ENCODE results near the gene PGS1.
A peak's percentile ranks its signal among the peaks of the same experiment; 100 is the strongest.
"Not testable (repeated sequence)": the region's sequence is repeated elsewhere in the genome, so short reads cannot be mapped to it uniquely, and the experiment has no call there.

Gene PGS1

GRCh38 chr17:78378225-78379130, at the start of gene PGS1:
Gene PGS1, plus strand, starts transcription at chr17:78378649. Its CDS starts 17 bp downstream, at chr17:78378666.
- DNase-seq = peak; percentile 84

- peak; percentile 66 for DNase-seq
Observed at GRCh38 chr17:78329263-78330059, 49.0 kb upstream of the PGS1 start.

- no peak for DNase-seq
Observed at GRCh38 chr17:78330570-78331224, 47.8 kb upstream of the PGS1 start.

GRCh38 chr17:78331355-78331754, 47.1 kb upstream of the PGS1 start:
- DNase-seq = not testable (repeated sequence)

- DNase-seq = no peak
Observed at GRCh38 chr17:78332991-78333390, 45.5 kb upstream of the PGS1 start.

GRCh38 chr17:78335209-78335608, 43.2 kb upstream of the PGS1 start:
- no peak for DNase-seq

- DNase-seq = no peak
Observed at GRCh38 chr17:78337244-78338109, 41.0 kb upstream of the PGS1 start.

- no peak for DNase-seq
Observed at GRCh38 chr17:78338486-78339259, 39.8 kb upstream of the PGS1 start.

- no peak for DNase-seq
Observed at GRCh38 chr17:78340183-78340955, 38.1 kb upstream of the PGS1 start.

GRCh38 chr17:78341559-78342448, 36.6 kb upstream of the PGS1 start:
- peak; percentile 89 for DNase-seq

- peak; percentile 90 for DNase-seq
Observed at GRCh38 chr17:78342449-78343186, 35.8 kb upstream of the PGS1 start.

GRCh38 chr17:78343187-78343542, 35.3 kb upstream of the PGS1 start:
- peak; percentile 93 for DNase-seq

- no peak for DNase-seq
Observed at GRCh38 chr17:78343543-78344201, 34.8 kb upstream of the PGS1 start.

GRCh38 chr17:78344666-78345065, 33.8 kb upstream of the PGS1 start:
- DNase-seq = no peak

- no peak for DNase-seq
Observed at GRCh38 chr17:78345172-78345571, 33.3 kb upstream of the PGS1 start.

- DNase-seq = no peak
Observed at GRCh38 chr17:78345791-78346494, 32.5 kb upstream of the PGS1 start.

GRCh38 chr17:78346605-78347250, 31.7 kb upstream of the PGS1 start:
- DNase-seq = no peak

Measured in left hindlimb (tissue), 1 donor.